Measurements from ENCODE around the gene TAF3. TPM values are rescaled to one million over a fixed set of nuclear protein-coding genes. Genes with fewer than 3 reads are reported as not detected.

The TAF3 gene
- total RNA-seq, 1 donor from 2014 or later, result 10.8 TPM

DNA sequence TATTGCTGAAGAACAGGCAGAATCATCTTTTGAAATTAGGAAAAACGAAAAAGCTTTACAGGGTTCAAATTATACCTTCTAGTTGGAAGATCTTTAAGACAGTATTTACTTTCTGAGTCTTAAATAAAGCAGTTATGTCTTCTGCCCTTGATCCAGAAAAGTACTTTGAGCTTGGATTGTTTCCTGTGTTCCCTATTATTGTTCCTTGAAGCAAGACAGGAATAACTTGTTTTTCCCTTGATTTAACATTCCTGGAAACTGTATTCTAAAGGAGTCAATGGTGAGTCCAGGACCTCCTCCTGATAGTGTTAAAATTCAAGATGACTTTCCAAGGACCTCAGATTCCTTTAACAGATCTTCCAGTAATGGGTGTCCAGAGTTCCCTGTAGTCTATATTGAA is 161.9 kb downstream of the TAF3 start:
- no peak for TF ChIP-seq CTCF (IDR thresholded peaks at IDR 0.05)
- DNase-seq, result no peak
- H3K4me1 ChIP-seq, result no peaks in the 10 kb centered on the region
- H3K9me3 ChIP-seq, result no peaks in the 10 kb centered on the region
- no peak overlapping the region for H3K27ac ChIP-seq
- ATAC-seq, result no peak
- H3K27me3 ChIP-seq (ENCODE audit: low read depth), result no peaks in the 10 kb centered on the region
- intact Hi-C loops (cut with DNase I), result no loop called here
- peaks cover 14% of the 10 kb centered on the region for H3K36me3 ChIP-seq
- H3K4me3 ChIP-seq, result no peak overlapping the region

- Histone ChIP-seq H3K27ac (no peak overlapping the region), H3K36me3 (peaks cover 9% of the 10 kb centered on the region), H3K9me3 (no peaks in the 10 kb centered on the region), H3K4me3 (no peak overlapping the region), H3K27me3 (ENCODE audit: low read depth) (no peaks in the 10 kb centered on the region), H3K4me1 (no peaks in the 10 kb centered on the region)
- ATAC-seq, result peak; percentile 43 to 58
- TF ChIP-seq CTCF (IDR thresholded peaks at IDR 0.05), result no peak
- DNase-seq, result no peak
- intact Hi-C loops (cut with DNase I), result no loop called here
These were observed 164.4 kb downstream of the TAF3 start for GRCh38 chr10:7982727-7983126.

DNA sequence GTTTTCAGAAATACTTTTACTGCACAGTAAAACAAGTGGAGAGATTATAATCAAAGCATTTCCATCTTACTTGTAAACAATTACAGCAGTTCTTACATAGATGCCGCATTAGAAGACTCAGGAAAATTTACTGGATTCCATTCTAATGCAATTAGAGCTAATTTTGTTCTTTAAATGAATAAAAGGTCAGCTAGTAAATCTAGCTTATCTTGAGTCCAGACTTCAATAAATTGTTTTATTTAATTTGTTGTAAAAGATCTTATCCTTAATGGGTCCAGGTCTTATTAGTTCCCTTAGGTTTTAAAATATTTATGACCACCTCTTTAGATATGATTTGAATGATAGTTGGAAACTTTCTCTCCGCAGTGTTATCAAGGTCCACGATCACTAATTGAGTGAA is 166.0 kb downstream of the TAF3 start:
- Histone ChIP-seq H3K9me3 (no peaks in the 10 kb centered on the region), H3K27ac (no peak overlapping the region), H3K36me3 (no peaks in the 10 kb centered on the region), H3K4me1 (no peaks in the 10 kb centered on the region), H3K4me3 (no peak overlapping the region), H3K27me3 (ENCODE audit: low read depth) (no peaks in the 10 kb centered on the region)
- intact Hi-C loops (cut with DNase I), result no loop called here
- ATAC-seq (no peak), DNase-seq (no peak)
- no peak for TF ChIP-seq CTCF (IDR thresholded peaks at IDR 0.05)

DNA sequence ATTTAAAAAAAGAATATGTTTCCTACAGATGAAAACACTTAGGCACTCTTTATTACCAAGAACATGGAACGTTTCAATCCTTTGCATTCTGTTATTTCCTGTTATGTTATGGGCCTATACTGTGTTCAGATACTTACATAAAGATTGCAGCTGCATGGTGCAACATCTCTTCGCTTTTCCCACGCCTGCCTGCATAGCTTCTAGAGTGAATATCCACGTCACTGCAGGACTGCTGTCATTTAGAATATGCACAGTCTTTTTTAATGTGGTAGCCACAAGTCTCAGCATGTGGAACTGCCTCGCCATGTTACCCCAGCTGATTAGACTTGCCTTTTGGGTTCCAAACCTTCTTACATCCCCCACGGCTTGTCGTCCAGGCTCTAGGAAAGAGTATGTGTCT is 166.6 kb downstream of the TAF3 start:
- Histone ChIP-seq H3K27me3 (ENCODE audit: low read depth) (no peaks in the 10 kb centered on the region), H3K4me3 (no peak overlapping the region), H3K36me3 (no peaks in the 10 kb centered on the region), H3K4me1 (no peaks in the 10 kb centered on the region), H3K27ac (no peak overlapping the region), H3K9me3 (no peaks in the 10 kb centered on the region)
- DNase-seq, result no peak
- TF ChIP-seq CTCF (IDR thresholded peaks at IDR 0.05), result no peak
- intact Hi-C loops (cut with DNase I), result no loop called here
- no peak for ATAC-seq

DNA sequence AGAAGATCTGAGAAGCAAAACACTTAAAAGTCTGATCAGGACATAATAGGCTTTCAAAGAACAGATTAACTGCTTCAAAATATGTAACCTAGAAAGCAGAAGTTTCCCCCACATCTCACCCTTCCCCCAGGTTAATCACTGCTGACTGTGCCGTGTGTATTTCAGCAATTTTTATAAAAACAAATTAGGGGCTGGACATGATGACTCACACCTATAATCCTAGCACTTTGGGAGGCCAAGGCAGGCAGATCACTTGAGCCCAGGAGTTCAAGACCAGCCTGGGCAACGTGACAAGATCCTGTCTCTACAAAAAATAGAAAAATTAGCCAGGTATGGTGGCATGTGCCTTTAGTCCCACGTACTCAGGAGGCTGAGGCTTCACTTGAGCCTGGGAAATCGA is 168.5 kb downstream of the TAF3 start:
- Histone ChIP-seq H3K36me3 (no peaks in the 10 kb centered on the region), H3K4me3 (no peak overlapping the region), H3K4me1 (no peaks in the 10 kb centered on the region), H3K9me3 (no peaks in the 10 kb centered on the region), H3K27ac (no peak overlapping the region), H3K27me3 (ENCODE audit: low read depth) (no peaks in the 10 kb centered on the region)
- ATAC-seq, result no peak
- TF ChIP-seq CTCF (IDR thresholded peaks at IDR 0.05), result no peak
- intact Hi-C loops (cut with DNase I), result no loop called here
- no peak for DNase-seq

GRCh38 chr10:7988989-7989388 is 170.7 kb downstream of the TAF3 start:
- TF ChIP-seq CTCF (IDR thresholded peaks at IDR 0.05), result no peak
- no peak overlapping the region for H3K4me3 ChIP-seq
- DNase-seq (no peak), ATAC-seq (no peak)
- no peaks in the 10 kb centered on the region for H3K9me3 ChIP-seq
- no peak overlapping the region for H3K27ac ChIP-seq
- H3K4me1 ChIP-seq, result no peaks in the 10 kb centered on the region
- H3K27me3 ChIP-seq (ENCODE audit: low read depth), result no peaks in the 10 kb centered on the region
- intact Hi-C loops (cut with DNase I), result no loop called here
- H3K36me3 ChIP-seq, result no peaks in the 10 kb centered on the region
